HEK293 (cell line): ENCODE results near the gene JMJD7.
A peak's percentile ranks its signal among the peaks of the same experiment; 100 is the strongest.

ENCODE experiments used
- CTCF ChIA-PET: fragments of 350-600 bp; formaldehyde crosslinking; extraction: SDS; loops from one replicate; lab custom pipeline; 2021; ENCODE audit warnings: antibody characterized with exemption; lab: Yijun Ruan, JAX
- POLR2A ChIA-PET: fragments of 300-600 bp; formaldehyde crosslinking; extraction: SDS; loops from one replicate; lab custom pipeline; 2020; ENCODE audit warnings: antibody characterized with exemption, inconsistent platforms; lab: Yijun Ruan, JAX
- H3K27ac ChIP-seq: fragments of 200-500 bp; sonication (Bioruptor generic); 2 replicates; pipeline ENCODE4 v1.5.1; 2014; ENCODE audit warnings: low read depth, low read length, control low read depth, inconsistent platforms; ENCODE audit errors: extremely low read depth
- H3K36me3 ChIP-seq, 2 experiments: fragments of 200-500 bp in 1 of 2; sonication (Bioruptor generic) in 1 of 2; 1 replicate in 1 of 2; 2 replicates in 1 of 2; pipeline ENCODE4 v1.5.1; 2014 to 2017; ENCODE audit warnings: inconsistent platforms in 2 of 2, low read length in 2 of 2; ENCODE audit not compliant: control insufficient read depth in 2 of 2, insufficient read depth in 1 of 2
- H3K4me1 ChIP-seq: fragments of 200-500 bp; sonication (Bioruptor generic); 2 replicates; pipeline ENCODE4 v1.5.1; 2014; ENCODE audit warnings: mild to moderate bottlenecking, low read length, inconsistent platforms; ENCODE audit not compliant: control insufficient read depth, insufficient read depth
- H3K4me3 ChIP-seq: 2 replicates; pipeline ENCODE4 v1.5.1; 2011; ENCODE audit warnings: low read depth, mild to moderate bottlenecking, control low read depth, low read length, moderate library complexity
- H3K9me3 ChIP-seq: fragments of 200-500 bp; sonication (Bioruptor generic); 2 replicates; pipeline ENCODE4 v1.5.1; 2014; ENCODE audit warnings: low read depth, low read length, inconsistent platforms; ENCODE audit not compliant: control insufficient read depth, insufficient read depth
- GLI2 ChIP-seq: fragments of 450-650 bp; formaldehyde crosslinking; IDR thresholded peaks from 2 replicates; pipeline ENCODE4; 2017; ENCODE audit warnings: missing biosample characterization, missing genetic modification characterization, low read depth, borderline replicate concordance
- GLI4 ChIP-seq: fragments of 450-650 bp; formaldehyde crosslinking; IDR thresholded peaks from 2 replicates; pipeline ENCODE4 v1.5.1; 2016; ENCODE audit warnings: missing biosample characterization, missing genetic modification characterization
- PATZ1 ChIP-seq: fragments of 450-650 bp; formaldehyde crosslinking; IDR thresholded peaks from 2 replicates; pipeline ENCODE4 v1.5.1; 2016; ENCODE audit warnings: missing biosample characterization, missing genetic modification characterization
- RBAK ChIP-seq: fragments of 450-650 bp; formaldehyde crosslinking; IDR thresholded peaks from 2 replicates; pipeline ENCODE4 v1.5.1; 2016; ENCODE audit warnings: missing biosample characterization, missing genetic modification characterization
- SCRT2 ChIP-seq: fragments of 450-650 bp; formaldehyde crosslinking; IDR thresholded peaks from 2 replicates; pipeline ENCODE4 v1.5.1; 2016; ENCODE audit warnings: missing biosample characterization, missing genetic modification characterization
- SP3 ChIP-seq: fragments of 450-650 bp; formaldehyde crosslinking; IDR thresholded peaks from 2 replicates; pipeline ENCODE4 v1.5.1; 2016; ENCODE audit warnings: missing biosample characterization, missing genetic modification characterization
- YY1 ChIP-seq: fragments of 450-650 bp; formaldehyde crosslinking; IDR thresholded peaks from 2 replicates; pipeline ENCODE4 v1.5.1; 2018; ENCODE audit warnings: missing biosample characterization, missing genetic modification characterization
- ZBTB11 ChIP-seq: fragments of 450-650 bp; formaldehyde crosslinking; conservative IDR thresholded peaks from 2 replicates; pipeline ENCODE4 v1.5.1; 2016; ENCODE audit warnings: low read depth, missing biosample characterization, missing genetic modification characterization
- ZBTB17 ChIP-seq: fragments of 450-650 bp; formaldehyde crosslinking; IDR thresholded peaks from 2 replicates; pipeline ENCODE4 v1.5.1; 2016; ENCODE audit warnings: missing biosample characterization, missing genetic modification characterization
- ZBTB44 ChIP-seq: fragments of 450-650 bp; IDR thresholded peaks from 2 replicates; pipeline ENCODE4 v1.5.1; 2018; ENCODE audit warnings: missing biosample characterization, mild to moderate bottlenecking, missing genetic modification characterization
- ZBTB48 ChIP-seq: fragments of 450-650 bp; formaldehyde crosslinking; IDR thresholded peaks from 2 replicates; pipeline ENCODE4 v1.5.1; 2016; ENCODE audit warnings: missing biosample characterization, missing genetic modification characterization
- ZBTB7A ChIP-seq: fragments of 450-650 bp; formaldehyde crosslinking; IDR thresholded peaks from 2 replicates; pipeline ENCODE4 v1.5.1; 2016; ENCODE audit warnings: low read depth, missing biosample characterization, missing genetic modification characterization
- ZEB2 ChIP-seq: fragments of 450-650 bp; formaldehyde crosslinking; IDR thresholded peaks from 2 replicates; pipeline ENCODE4 v1.5.1; 2016; ENCODE audit warnings: missing biosample characterization, missing genetic modification characterization
- ZNF146 ChIP-seq: fragments of 450-650 bp; formaldehyde crosslinking; IDR thresholded peaks from 2 replicates; pipeline ENCODE4 v1.5.1; 2016; ENCODE audit warnings: missing biosample characterization, missing genetic modification characterization
- ZNF184 ChIP-seq: fragments of 450-650 bp; IDR thresholded peaks from 2 replicates; pipeline ENCODE4 v1.5.1; 2018; ENCODE audit warnings: missing biosample characterization, mild to moderate bottlenecking, missing genetic modification characterization
- ZNF473 ChIP-seq: fragments of 450-650 bp; formaldehyde crosslinking; IDR thresholded peaks from 2 replicates; pipeline ENCODE4 v1.5.1; 2017; ENCODE audit warnings: missing biosample characterization, missing genetic modification characterization
- ZNF549 ChIP-seq: fragments of 450-650 bp; IDR thresholded peaks from 2 replicates; pipeline ENCODE4 v1.5.1; 2018; ENCODE audit warnings: missing biosample characterization, missing genetic modification characterization, mild to moderate bottlenecking, inconsistent platforms, moderate library complexity
- ZNF561 ChIP-seq: fragments of 450-650 bp; IDR thresholded peaks from 2 replicates; pipeline ENCODE4 v1.5.1; 2018; ENCODE audit warnings: missing biosample characterization, missing genetic modification characterization, borderline replicate concordance
- ZNF701 ChIP-seq: fragments of 450-650 bp; formaldehyde crosslinking; IDR thresholded peaks from 2 replicates; pipeline ENCODE4 v1.5.1; 2016; ENCODE audit warnings: missing biosample characterization, missing genetic modification characterization
- ZNF785 ChIP-seq: fragments of 450-650 bp; formaldehyde crosslinking; IDR thresholded peaks from 2 replicates; pipeline ENCODE4 v1.5.1; 2016; ENCODE audit warnings: missing biosample characterization, missing genetic modification characterization

The JMJD7 gene

GRCh38 chr15:41827880-41828806, at the start of gene JMJD7 (continued):
- TF ChIP-seq ZBTB44 (tag by site-specific recombination) (no peak), ZBTB11 (0 out of 2 replicates have a peak, but pooled peaks have one; percentile 20), ZNF561 (tag by site-specific recombination) (no peak), ZBTB7A (peak; percentile 18; the same call in 1 of the 2 replicates), SP3 (0 out of 2 replicates have a peak, but pooled peaks have one; percentile 30), ZBTB17 (tag by site-specific recombination) (peak; percentile 45; the same call in 1 of the 2 replicates), YY1 (tag by site-specific recombination) (peak; percentile 45; the same call in 1 of the 2 replicates), ZNF549 (no peak), PATZ1 (tag by site-specific recombination) (0 out of 2 replicates have a peak, but pooled peaks have one; percentile 3), ZEB2 (tag by site-specific recombination) (peak; percentile 54), ZNF785 (tag by site-specific recombination) (peak; percentile 64; the same call in 1 of the 2 replicates), RBAK (tag by site-specific recombination) (no peak), ZBTB48 (tag by site-specific recombination) (peak; percentile 27; the same call in 1 of the 2 replicates)

GRCh38 chr15:41778521-41778920, 49.4 kb upstream of the JMJD7 start:
- peaks cover 8% of the 10 kb centered on the region; the same call in 1 of the 2 replicates for H3K4me1 ChIP-seq
- CTCF ChIA-PET = interaction anchor here (1.7 to 3.9 kb wide), 2 partner anchors 26 to 33 kb away, joined by 3 to 14 read pairs; no protein-coding TSS in a partner anchor
- no peaks in the 10 kb centered on the region for H3K9me3 ChIP-seq
- no peaks in the 10 kb centered on the region for H3K36me3 ChIP-seq
- no peak overlapping the region for H3K4me3 ChIP-seq
- H3K27ac ChIP-seq = no peak overlapping the region
- no peak for TF ChIP-seq ZNF473 (tag by site-specific recombination)
- POLR2A ChIA-PET = no interaction called here

GRCh38 chr15:41779662-41780157, 48.2 kb upstream of the JMJD7 start:
- POLR2A ChIA-PET = interaction anchor here (0.7 kb wide), 1 partner anchor 9 kb away, joined by 3 read pairs; no protein-coding TSS in a partner anchor
- no peak overlapping the region for H3K27ac ChIP-seq
- no peaks in the 10 kb centered on the region for H3K36me3 ChIP-seq
- CTCF ChIA-PET = interaction anchor here (3.9 kb wide), 1 partner anchor 32 kb away, joined by 14 read pairs; no protein-coding TSS in a partner anchor
- peaks cover 8% of the 10 kb centered on the region; the same call in 1 of the 2 replicates for H3K4me1 ChIP-seq
- no peaks in the 10 kb centered on the region for H3K9me3 ChIP-seq
- H3K4me3 ChIP-seq = no peak overlapping the region
- TF ChIP-seq GLI2 (no peak), ZNF701 (no peak), ZNF146 (no peak), SCRT2 (tag by site-specific recombination) (peak; percentile 53; the same call in 1 of the 2 replicates), ZNF184 (tag by site-specific recombination) (no peak), GLI4 (tag by site-specific recombination) (no peak), ZBTB44 (tag by site-specific recombination) (no peak), ZNF561 (tag by site-specific recombination) (no peak)
